Transverse colon (tissue), 4 donors: ENCODE results near the gene TUBA8. TPM values are rescaled to one million over a fixed set of nuclear protein-coding genes. Genes with fewer than 3 reads are reported as not detected.

Experiments
- DNase-seq: peaks from one replicate; pipeline ENCODE4 v3.0.0-alpha.2; 2019
- H3K27ac ChIP-seq, 4 donors: fragments of 200-600 bp; sonication (generic); 2 replicates each; pipeline ENCODE4 v1.5.1; 2016 to 2018; ENCODE audit warnings: inconsistent platforms in 4 of 4
- H3K27me3 ChIP-seq: fragments of 200-600 bp; sonication (generic); 2 replicates; pipeline ENCODE4 v1.5.1; 2017; ENCODE audit warnings: inconsistent platforms
- H3K36me3 ChIP-seq, 4 donors: fragments of 200-600 bp; sonication (generic); 2 replicates each; pipeline ENCODE4 v1.5.1; 2017 to 2019; ENCODE audit warnings: inconsistent platforms in 4 of 4
- H3K4me1 ChIP-seq, 4 donors: fragments of 200-600 bp; sonication (generic); 2 replicates each; pipeline ENCODE4 v1.5.1; 2017 to 2020; ENCODE audit warnings: inconsistent platforms in 4 of 4
- H3K4me3 ChIP-seq, 4 donors: fragments of 200-600 bp; sonication (generic); 1 replicate in 1 of 4; 2 replicates in 3 of 4; pipeline versions ENCODE4 v1.5.1 to v1.6.1; 2017 to 2019; ENCODE audit warnings: inconsistent platforms in 4 of 4
- H3K9me3 ChIP-seq, 2 donors: fragments of 200-600 bp; sonication (generic); 2 replicates each; pipeline ENCODE4 v1.5.1; 2017 to 2019; ENCODE audit warnings: inconsistent platforms in 2 of 2
- CTCF ChIP-seq, 5 experiments: fragments of 200-600 bp in 3 of 5; fragments of 450-650 bp in 2 of 5; sonication (generic) in 3 of 5; IDR thresholded peaks; 1 replicate in 2 of 5; 2 replicates in 3 of 5; pipeline ENCODE4 v1.5.1; 2016 to 2017; ENCODE audit warnings: antibody characterized with exemption in 5 of 5, inconsistent platforms in 3 of 5, mild to moderate bottlenecking in 2 of 5, moderate library complexity in 1 of 5
- EP300 ChIP-seq: sonication (generic); formaldehyde crosslinking; IDR thresholded peaks from one replicate; pipeline ENCODE4 v1.6.1; 2017; ENCODE audit warnings: antibody characterized with exemption, low read depth
- POLR2A ChIP-seq: fragments of 450-650 bp; IDR thresholded peaks from one replicate; pipeline ENCODE4 v1.6.1; 2016; ENCODE audit warnings: antibody characterized with exemption, mild to moderate bottlenecking, moderate library complexity
- POLR2AphosphoS5 ChIP-seq, 3 donors: sonication (generic); formaldehyde crosslinking; IDR thresholded peaks; one replicate each; pipeline ENCODE4 v1.6.1; 2016; ENCODE audit warnings: antibody characterized with exemption in 3 of 3
- WGBS, 2 donors: methylation state at CpG; one replicate each; pipeline ENCODE4 v1.1.5; 2018; ENCODE audit warnings: low coverage in 1 of 2; 5-methylcytosine and 5-hydroxymethylcytosine counted together
- in situ Hi-C, 4 donors: fragments of 200-750 bp; cut with MboI; loops; one replicate each; pipeline versions ENCODE4 v1.15.0 to v1.15.1; 2017; ENCODE audit warnings: low sequenced_read_pairs in 3 of 4, low pct_ligation_motif_present in 1 of 4, low pct_unique_long_range_greater_than_20kb in 1 of 4
- intact Hi-C: fragments of 100-400 bp; cut with DNase I; formaldehyde crosslinking; loops from one replicate; pipeline ENCODE4 v1.15.1; 2023; ENCODE audit warnings: low total_unique reads
- total RNA-seq, 4 donors: library from RNA; depleted of rRNA; stranded (reverse); fragments of >200 nt; gene quantifications; one replicate each; pipeline ENCODE4 v1.1.0, GENCODE V29; 2016

The TUBA8 gene
- total RNA-seq, 4 donors from 2014 or later: 1.4 to 3.0 (median 2.0) TPM; not detected in 1

- Histone ChIP-seq H3K4me1 (peaks cover 15 to 38% (median 24%) of the 10 kb centered on the region in 4 donors), H3K36me3 (peaks cover 0 to 50% (median 10%) of the 10 kb centered on the region in 4 donors), H3K9me3 (no peaks in the 10 kb centered on the region), H3K4me3 (peak overlapping the region in 1 of 4 donors; percentile 23), H3K27me3 (no peaks in the 10 kb centered on the region), H3K27ac (no peak overlapping the region)
- in situ Hi-C loops (no loop called here), intact Hi-C loops (no loop called here)
- WGBS, 2 donors: 84 to 100% methylated on average over 2 to 5 of the region's 5 CpGs
- TF ChIP-seq EP300 (no peak), POLR2AphosphoS5 (IDR thresholded peaks at IDR 0.05) (no peak), CTCF (IDR thresholded peaks at IDR 0.05) (no peak), POLR2A (no peak)
- no peak for DNase-seq
These were observed 29.2 kb upstream of the TUBA8 start for GRCh38 chr22:18081416-18081815.

- TF ChIP-seq EP300 (no peak), CTCF (IDR thresholded peaks at IDR 0.05) (no peak), POLR2A (no peak), POLR2AphosphoS5 (IDR thresholded peaks at IDR 0.05) (no peak)
- H3K27me3 ChIP-seq: no peaks in the 10 kb centered on the region
- peaks cover 8 to 31% (median 15%) of the 10 kb centered on the region in 4 donors for H3K4me1 ChIP-seq
- in situ Hi-C loops (no loop called here), intact Hi-C loops (no loop called here)
- DNase-seq: no peak
- no peak overlapping the region for H3K4me3 ChIP-seq
- H3K36me3 ChIP-seq: peaks cover 0 to 53% (median 11%) of the 10 kb centered on the region in 4 donors
- WGBS, 2 donors: 65 to 84% methylated on average over 2 of the region's 2 CpGs
- H3K27ac ChIP-seq: no peak overlapping the region
- no peaks in the 10 kb centered on the region for H3K9me3 ChIP-seq
These were observed 28.1 kb upstream of the TUBA8 start for GRCh38 chr22:18082467-18082866.

- intact Hi-C loops (no loop called here), in situ Hi-C loops (no loop called here)
- Histone ChIP-seq H3K27me3 (no peaks in the 10 kb centered on the region), H3K4me1 (peaks cover 8 to 39% (median 14%) of the 10 kb centered on the region in 4 donors), H3K36me3 (peaks cover 0 to 61% (median 14%) of the 10 kb centered on the region in 4 donors), H3K4me3 (no peak overlapping the region), H3K27ac (peak overlapping the region in 1 of 4 donors; percentile 14), H3K9me3 (no peaks in the 10 kb centered on the region)
- TF ChIP-seq EP300 (no peak), POLR2AphosphoS5 (IDR thresholded peaks at IDR 0.05) (no peak), CTCF (IDR thresholded peaks at IDR 0.05) (no peak), POLR2A (no peak)
- WGBS, 2 donors: 86% methylated on average over 10 of the region's 10 CpGs; no CpG with 5 or more reads in 1 of the 2 donors
- no peak for DNase-seq
These were observed 27.2 kb upstream of the TUBA8 start for GRCh38 chr22:18083406-18083805.

- Histone ChIP-seq H3K27me3 (no peaks in the 10 kb centered on the region), H3K9me3 (no peaks in the 10 kb centered on the region), H3K27ac (peak overlapping the region; percentile 64 to 88 (median 80)), H3K4me1 (peaks cover 0 to 38% (median 6%) of the 10 kb centered on the region in 4 donors), H3K4me3 (no peak overlapping the region), H3K36me3 (peaks cover 0 to 61% (median 12%) of the 10 kb centered on the region in 4 donors)
- intact Hi-C loops: no loop called here
- TF ChIP-seq POLR2A (peak; percentile 38), POLR2AphosphoS5 (IDR thresholded peaks at IDR 0.05) (peak in 2 of 3 donors; percentile 46 to 50), CTCF (IDR thresholded peaks at IDR 0.05) (peak in 2 of 5 experiments; percentile 14 to 35), EP300 (no peak)
- in situ Hi-C loops: no loop called here
- DNase-seq: peak; percentile 83
These were observed 25.4 kb upstream of the TUBA8 start for GRCh38 chr22:18085188-18085587.
